Measurements from ENCODE around the gene POLK. TPM values are rescaled to one million over a fixed set of nuclear protein-coding genes. Genes with fewer than 3 reads are reported as not detected.

The POLK gene
- total RNA-seq, 1 experiment from 2014 or later, result 7.5 TPM

- Histone ChIP-seq H3K36me3 (ENCODE audit: control insufficient read depth, insufficient read depth, low read length) (no peaks in the 10 kb centered on the region), H3K9me3 (no peaks in the 10 kb centered on the region), H3K4me3 (ENCODE audit: low read depth, low read length) (no peak overlapping the region), H3K4me1 (peaks cover 58% of the 10 kb centered on the region), H3K27me3 (replicated peaks; ENCODE audit: control insufficient read depth, insufficient read depth, low read length) (no peaks in the 10 kb centered on the region)
- Mint-ChIP-seq H3K9me3 (ENCODE audit: unreplicated experiment) (no peaks in the 10 kb centered on the region), H3K4me1 (ENCODE audit: low read depth, unreplicated experiment) (peaks cover 33% of the 10 kb centered on the region), H3K36me3 (ENCODE audit: insufficient read depth, unreplicated experiment) (no peaks in the 10 kb centered on the region), H3K27ac (ENCODE audit: unreplicated experiment) (peak overlapping the region; percentile 58), H3K27me3 (ENCODE audit: insufficient read depth, unreplicated experiment) (no peaks in the 10 kb centered on the region), H3K4me3 (ENCODE audit: unreplicated experiment) (no peak overlapping the region)
- intact Hi-C loops (cut with micrococcal nuclease; ENCODE audit: unreplicated experiment), result no loop called here
- no TSS peak for BruUV-seq (replicated peaks)
- CTCF ChIA-PET, result no interaction called here
- DNase-seq, result no peak
- no peak for TF ChIP-seq CTCF (IDR thresholded peaks at IDR 0.05; ENCODE audit: insufficient read depth in 1 of 2, low read depth in 1 of 2, low read length in 1 of 2, severe bottlenecking in 1 of 2, unreplicated experiment in 1 of 2)
- POLR2A ChIA-PET, result no interaction called here
Measured at GRCh38 chr5:75623846-75624245, 112.2 kb downstream of the POLK start.

- ChIA-PET CTCF (interaction anchor here (0.7 kb wide), 1 partner anchor 548 kb away, joined by 3 read pairs; no protein-coding TSS in a partner anchor), POLR2A (no interaction called here)
- DNase-seq, result no peak
- TF ChIP-seq CTCF (IDR thresholded peaks at IDR 0.05; ENCODE audit: insufficient read depth in 1 of 2, low read depth in 1 of 2, low read length in 1 of 2, severe bottlenecking in 1 of 2, unreplicated experiment in 1 of 2), result no peak
- Mint-ChIP-seq H3K9me3 (ENCODE audit: unreplicated experiment) (no peaks in the 10 kb centered on the region), H3K36me3 (ENCODE audit: insufficient read depth, unreplicated experiment) (no peaks in the 10 kb centered on the region), H3K4me3 (ENCODE audit: unreplicated experiment) (no peak overlapping the region), H3K27me3 (ENCODE audit: insufficient read depth, unreplicated experiment) (no peaks in the 10 kb centered on the region), H3K4me1 (ENCODE audit: low read depth, unreplicated experiment) (peaks cover 15% of the 10 kb centered on the region), H3K27ac (ENCODE audit: unreplicated experiment) (no peak overlapping the region)
- intact Hi-C loops (cut with micrococcal nuclease; ENCODE audit: unreplicated experiment), result no loop called here
- Histone ChIP-seq H3K9me3 (no peaks in the 10 kb centered on the region), H3K27me3 (replicated peaks; ENCODE audit: control insufficient read depth, insufficient read depth, low read length) (no peaks in the 10 kb centered on the region), H3K36me3 (ENCODE audit: control insufficient read depth, insufficient read depth, low read length) (no peaks in the 10 kb centered on the region), H3K4me1 (peaks cover 27% of the 10 kb centered on the region), H3K4me3 (ENCODE audit: low read depth, low read length) (no peak overlapping the region)
- no TSS peak for BruUV-seq (replicated peaks)
Measured at GRCh38 chr5:75626959-75627358, 115.3 kb downstream of the POLK start.

GRCh38 chr5:75627801-75628200 lies 116.1 kb downstream of the POLK start:
- ChIA-PET CTCF (no interaction called here), POLR2A (no interaction called here)
- Mint-ChIP-seq H3K27me3 (ENCODE audit: insufficient read depth, unreplicated experiment) (no peaks in the 10 kb centered on the region), H3K27ac (ENCODE audit: unreplicated experiment) (no peak overlapping the region), H3K4me1 (ENCODE audit: low read depth, unreplicated experiment) (peaks cover 15% of the 10 kb centered on the region), H3K4me3 (ENCODE audit: unreplicated experiment) (no peak overlapping the region), H3K9me3 (ENCODE audit: unreplicated experiment) (no peaks in the 10 kb centered on the region), H3K36me3 (ENCODE audit: insufficient read depth, unreplicated experiment) (no peaks in the 10 kb centered on the region)
- TF ChIP-seq CTCF (IDR thresholded peaks at IDR 0.05; ENCODE audit: insufficient read depth in 1 of 2, low read depth in 1 of 2, low read length in 1 of 2, severe bottlenecking in 1 of 2, unreplicated experiment in 1 of 2), result no peak
- H3K27me3 ChIP-seq (replicated peaks; ENCODE audit: control insufficient read depth, insufficient read depth, low read length), result no peaks in the 10 kb centered on the region
- H3K4me3 ChIP-seq (ENCODE audit: low read depth, low read length), result no peak overlapping the region
- H3K36me3 ChIP-seq (ENCODE audit: control insufficient read depth, insufficient read depth, low read length), result no peaks in the 10 kb centered on the region
- H3K4me1 ChIP-seq, result peaks cover 19% of the 10 kb centered on the region
- intact Hi-C loops (cut with micrococcal nuclease; ENCODE audit: unreplicated experiment), result no loop called here
- no peak for DNase-seq
- BruUV-seq (replicated peaks), result no TSS peak
- no peaks in the 10 kb centered on the region for H3K9me3 ChIP-seq

Data from Caco-2 (cell line).